ENCODE data around the gene ADGRA1.

ADGRA1 gene

DNA sequence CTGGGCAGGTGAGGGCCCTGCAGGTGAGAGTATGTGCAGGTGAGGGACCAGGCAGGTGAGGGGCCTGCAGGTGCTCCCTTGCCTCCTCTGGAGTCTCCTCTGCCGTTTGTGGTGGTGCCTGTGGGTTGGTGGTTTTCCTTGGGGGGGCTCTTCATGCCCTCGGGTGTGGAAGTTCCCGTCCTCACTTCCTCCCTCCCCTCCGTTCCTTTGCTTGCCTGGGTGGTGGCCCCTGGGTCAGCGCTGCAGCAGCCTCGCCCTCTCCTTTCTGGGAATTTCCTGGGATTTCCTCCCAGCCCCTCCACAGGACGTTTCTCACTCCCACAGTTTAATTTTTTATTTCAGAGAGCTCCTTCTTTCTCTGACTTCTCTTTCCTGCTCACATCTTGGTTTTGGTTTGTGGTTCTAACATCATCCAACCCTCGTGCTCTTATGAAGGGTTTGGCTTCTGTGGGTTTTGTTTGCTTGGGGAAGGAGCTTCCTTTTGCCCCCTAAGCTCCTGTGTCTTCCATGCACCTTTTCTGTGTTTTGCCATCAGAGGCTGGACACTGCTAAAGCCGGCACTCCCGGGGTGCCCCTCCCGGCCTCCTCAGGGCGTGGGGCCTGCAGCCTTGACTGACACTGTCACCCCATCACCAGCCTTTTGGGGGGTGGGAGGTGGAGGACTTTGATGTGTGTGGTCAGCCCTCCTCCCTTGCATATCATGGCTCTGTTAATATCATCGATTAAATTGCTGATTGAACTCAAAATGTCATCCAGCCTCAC lies 29.2 kb upstream of the ADGRA1 start:
- no peak for DNase-seq

DNA sequence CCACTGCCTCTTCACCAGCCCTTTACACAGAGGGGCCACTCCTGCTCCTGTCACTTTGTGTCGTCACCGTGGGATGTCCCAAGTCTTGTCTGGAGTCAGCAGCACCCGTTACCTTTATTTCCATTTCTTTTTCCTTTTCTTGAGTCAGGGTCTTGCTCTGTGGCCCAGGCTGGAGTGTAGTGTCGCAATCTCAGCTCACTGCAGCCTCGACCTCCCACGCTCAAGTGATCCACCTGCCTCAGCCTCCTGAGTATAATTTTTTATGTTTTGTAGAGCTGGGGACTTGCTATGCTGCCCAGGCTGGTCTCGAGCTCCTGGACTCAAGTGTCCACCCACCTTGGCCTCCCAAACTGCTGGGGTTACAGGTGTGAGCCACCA lies 28.6 kb upstream of the ADGRA1 start:
- DNase-seq: no peak

DNA sequence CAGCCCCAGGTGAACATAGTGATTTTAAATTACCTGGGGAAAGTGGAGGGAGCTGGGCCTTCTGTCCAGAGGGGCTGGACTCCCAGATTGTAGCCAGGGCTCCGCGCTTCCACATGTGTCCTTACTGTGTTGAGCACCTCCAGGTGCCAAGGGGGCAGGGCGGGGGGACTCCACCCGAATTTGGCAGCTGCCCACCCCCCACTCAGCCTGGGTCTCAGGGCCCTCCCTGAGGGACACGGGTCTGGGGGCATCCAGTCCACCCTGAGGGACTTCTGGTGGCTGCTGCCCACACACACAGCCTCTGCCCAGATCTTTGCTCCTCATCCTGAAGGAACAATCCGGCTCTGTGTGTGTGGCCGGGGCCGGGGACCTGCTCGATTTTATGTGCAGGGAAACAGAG lies 28.2 kb upstream of the ADGRA1 start:
- DNase-seq: no peak

- DNase-seq: no peak
Observed at GRCh38 chr10:133060022-133060421, 27.7 kb upstream of the ADGRA1 start.

DNA sequence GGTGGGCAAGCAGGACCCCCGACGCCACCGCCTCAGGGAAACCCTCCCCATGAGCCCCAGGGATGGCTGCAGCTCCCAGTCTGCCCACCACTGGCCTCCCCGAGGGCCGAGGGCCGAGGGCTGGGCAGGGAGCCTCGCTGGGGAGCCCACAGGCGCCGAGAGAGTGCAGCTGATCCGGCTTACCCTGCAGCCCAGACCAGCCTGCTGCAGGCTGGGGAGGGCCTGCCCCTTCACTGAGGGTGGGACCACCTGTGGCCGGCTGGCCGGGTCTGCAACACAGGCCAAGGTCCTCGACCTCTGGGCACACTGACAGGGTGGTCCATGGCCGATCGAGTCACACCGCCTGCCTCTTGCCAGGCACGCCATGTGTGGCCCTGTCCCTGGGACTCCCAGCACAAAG lies 27.3 kb upstream of the ADGRA1 start:
- no peak for DNase-seq

- no peak for DNase-seq
Observed at GRCh38 chr10:133060881-133061280, 26.8 kb upstream of the ADGRA1 start.

DNA sequence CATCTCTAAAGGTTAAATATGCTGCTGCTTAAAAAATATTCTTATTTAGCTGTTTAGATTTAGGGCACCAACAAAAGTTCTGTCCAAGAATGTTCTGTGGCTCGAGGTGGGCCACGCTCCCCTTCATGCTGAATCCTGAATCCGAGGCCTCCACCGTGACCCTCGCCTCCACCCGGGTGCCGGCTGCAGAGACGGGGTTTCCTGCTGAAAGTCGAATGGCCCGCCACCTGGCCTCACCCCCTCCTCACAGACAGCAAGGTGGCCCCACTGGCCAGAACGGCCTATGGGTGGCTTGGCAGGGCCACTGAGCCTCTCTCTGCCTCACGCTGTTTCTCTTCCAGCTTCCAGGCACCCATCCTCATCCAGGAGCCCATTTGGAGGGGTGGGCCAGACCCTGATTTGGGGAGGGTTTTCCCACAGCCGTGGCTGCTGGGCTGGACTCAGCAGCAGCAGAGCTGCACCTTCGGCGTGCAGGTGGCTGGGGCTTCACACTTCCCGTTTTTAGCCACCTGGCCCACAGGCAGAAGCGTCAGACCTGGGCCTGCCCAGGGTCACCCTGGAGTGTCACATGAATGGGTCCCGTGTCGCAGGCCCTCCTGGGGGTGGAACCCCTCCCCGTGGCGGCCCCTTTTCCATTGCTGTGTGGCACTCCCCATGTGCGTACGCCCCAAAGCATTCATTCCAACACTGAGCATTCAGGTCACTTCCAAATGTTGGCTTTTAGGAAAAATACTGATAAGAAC lies 26.3 kb upstream of the ADGRA1 start:
- no peak for DNase-seq

GRCh38 chr10:133062085-133062484 lies 25.6 kb upstream of the ADGRA1 start:
- DNase-seq: no peak

- no peak for DNase-seq
Observed at GRCh38 chr10:133062635-133063034, 25.1 kb upstream of the ADGRA1 start.

DNA sequence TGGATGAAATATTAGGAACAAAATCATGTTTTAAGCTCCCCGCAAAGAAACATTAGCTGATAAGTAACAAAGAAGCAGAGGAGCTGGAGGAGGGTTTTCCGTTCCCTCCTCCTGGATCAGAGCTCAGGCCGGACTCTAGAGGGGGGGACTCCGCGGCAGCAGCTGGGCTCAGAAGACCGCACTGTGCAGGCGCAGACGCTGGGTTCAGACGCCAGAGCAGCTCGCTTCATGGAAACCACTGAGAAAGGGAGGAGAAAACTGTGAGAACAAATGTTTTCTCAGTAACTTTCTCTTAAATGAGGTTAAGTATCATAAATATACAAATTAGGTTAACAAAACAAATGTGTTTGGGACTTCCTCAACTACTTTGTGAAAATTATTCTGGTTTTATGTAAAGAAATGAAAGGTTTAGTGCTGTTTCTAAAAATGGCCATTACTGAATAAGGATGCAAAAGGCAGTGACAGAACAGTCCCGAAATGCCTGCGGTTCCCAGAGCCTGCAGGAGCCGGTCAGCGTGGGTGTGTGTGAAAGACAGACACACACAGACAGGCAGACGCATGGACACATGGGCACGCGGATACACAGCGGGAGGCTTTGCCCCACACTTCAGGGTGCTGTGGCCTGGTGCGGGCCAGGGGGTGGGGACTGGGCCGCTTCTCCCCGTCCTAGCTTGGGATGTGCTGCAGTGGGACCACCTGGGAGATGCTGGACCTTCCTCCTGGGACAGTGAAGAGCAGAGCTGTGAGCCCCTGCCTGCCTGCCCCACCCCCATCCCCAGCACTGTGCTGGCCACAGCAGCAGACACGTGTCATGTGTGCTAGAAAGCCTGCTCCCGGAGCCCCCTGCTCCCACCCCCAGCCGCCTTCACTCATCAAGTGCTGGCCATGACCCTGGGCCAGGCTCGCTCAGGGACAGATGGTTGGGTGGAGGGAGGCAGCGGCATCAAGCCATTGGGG lies 20.3 kb upstream of the ADGRA1 start:
- no peak for DNase-seq

DNA sequence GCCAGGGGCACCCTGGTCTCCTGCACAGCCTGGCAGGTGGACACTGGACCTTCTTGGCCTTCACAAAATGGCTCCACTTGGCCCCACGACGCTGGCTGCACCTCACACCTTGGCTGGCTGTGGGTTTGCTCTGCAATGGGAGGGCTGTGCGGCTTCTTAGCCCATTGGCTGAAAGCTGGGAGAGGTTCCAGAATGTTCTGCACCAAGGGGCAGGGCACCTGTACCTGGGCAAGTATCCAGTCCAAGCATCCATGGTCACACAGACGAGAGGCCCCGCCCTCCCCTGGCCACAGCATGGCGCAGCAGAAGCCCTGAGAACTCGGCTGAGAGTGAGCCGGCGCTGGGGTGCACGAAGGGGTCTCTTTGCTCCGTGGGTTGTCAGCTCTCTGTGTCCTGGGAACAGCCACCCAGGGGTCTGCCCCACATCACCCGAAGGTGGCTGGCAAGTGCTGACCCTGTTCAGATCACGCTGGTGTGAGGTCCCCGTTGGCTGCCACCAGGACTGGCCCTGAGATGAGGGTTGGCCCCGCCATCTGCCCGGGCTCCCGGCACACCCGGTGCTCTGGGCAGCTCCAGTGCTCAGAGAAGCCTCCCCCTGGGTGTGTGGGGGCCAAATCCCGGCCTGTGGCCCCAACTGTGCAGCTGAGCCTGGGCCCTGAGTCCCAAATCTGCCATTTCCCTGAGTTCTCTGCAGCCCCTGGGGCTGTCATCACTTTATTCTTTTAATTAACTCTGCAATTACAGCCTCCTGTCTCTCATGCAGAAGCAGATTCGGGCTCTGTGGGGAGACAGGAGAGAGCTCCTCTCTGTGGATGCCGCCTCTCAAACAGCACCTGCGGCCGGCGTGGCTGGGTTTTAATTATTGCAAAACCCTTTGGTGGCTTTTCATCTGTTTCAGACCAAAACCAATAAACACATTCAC lies 19.4 kb upstream of the ADGRA1 start:
- no peak for DNase-seq

- no peak for DNase-seq
Observed at GRCh38 chr10:133069033-133069525, 18.6 kb upstream of the ADGRA1 start.

DNA sequence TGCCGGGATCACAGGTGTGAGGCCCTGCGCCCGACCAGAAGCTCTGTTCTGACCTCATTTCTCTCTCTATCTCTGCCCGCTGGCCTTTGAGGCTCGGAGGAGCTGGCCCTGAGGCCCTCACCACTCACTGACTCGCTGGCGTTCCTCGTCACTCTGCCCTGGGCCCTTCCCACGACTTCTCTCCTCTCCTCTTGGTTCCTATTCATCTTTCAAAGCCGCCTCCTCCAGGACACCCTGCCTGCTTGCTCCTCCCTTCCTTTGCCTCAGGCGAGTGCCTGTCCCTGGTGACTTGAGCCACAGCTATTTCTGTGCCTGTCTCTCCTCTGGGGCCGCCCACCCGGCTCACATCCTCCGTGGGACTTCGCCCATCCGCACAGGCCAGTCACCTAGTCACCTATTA lies 17.3 kb upstream of the ADGRA1 start:
- no peak for DNase-seq

DNA sequence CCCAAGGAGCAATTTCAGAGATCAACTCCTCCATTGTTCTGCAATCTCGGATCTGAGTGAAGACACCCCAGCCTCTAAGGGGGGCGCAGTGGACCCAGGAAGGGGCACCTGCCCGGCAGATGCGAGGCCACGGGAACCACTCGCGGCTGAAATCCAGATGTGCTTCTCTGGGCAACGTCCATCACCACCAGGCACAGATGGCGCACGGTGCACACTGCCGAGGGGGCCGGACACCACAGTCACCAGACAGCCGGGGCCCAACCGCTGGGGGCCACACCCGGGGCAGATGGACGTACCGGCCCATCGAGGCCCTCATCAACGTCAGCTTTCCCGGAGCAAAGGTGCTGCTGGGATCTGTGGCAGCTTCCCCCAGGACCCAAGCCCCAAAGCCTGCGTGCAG lies 16.9 kb upstream of the ADGRA1 start:
- DNase-seq: no peak

DNA sequence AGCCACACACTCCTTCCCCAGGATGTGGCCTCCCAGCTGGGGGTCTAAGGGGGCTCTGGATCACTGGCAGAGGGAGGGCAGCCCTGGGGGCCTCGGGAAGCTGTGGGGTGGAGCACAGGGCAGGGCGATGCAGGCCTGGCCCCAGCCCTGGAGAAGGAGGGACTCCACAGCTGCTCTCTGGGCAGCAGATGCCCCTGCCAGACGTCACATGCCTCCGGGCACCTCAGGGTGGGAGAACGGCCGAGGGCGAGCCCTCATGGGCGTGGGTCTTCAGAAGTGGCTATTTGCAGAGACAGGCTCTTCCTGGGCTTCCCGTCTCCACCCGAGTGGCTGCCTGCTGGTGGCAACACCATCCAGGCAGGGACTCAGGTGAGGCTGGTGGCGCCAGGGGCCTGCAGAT lies 16.0 kb upstream of the ADGRA1 start:
- no peak for DNase-seq

DNA sequence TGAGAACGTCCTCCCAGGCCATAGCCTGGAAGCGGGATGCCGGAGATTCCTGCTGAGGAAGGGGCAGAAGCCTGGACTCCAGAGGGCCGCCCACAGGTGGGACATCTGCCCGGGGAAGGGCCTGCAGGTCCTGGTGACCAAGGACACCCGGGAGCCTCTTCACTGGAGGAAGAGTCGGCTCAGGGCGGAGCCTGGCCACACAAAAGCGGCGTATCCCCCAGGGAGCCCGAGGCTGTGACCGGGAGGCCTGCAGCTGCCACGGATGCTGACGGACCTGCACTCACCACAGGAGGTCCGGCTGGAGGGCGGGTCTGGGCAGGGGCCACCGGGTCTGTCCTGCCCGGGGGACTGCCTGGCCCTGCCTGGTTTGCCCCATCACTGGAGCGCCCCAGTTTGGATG lies 15.5 kb upstream of the ADGRA1 start:
- no peak for DNase-seq

DNA sequence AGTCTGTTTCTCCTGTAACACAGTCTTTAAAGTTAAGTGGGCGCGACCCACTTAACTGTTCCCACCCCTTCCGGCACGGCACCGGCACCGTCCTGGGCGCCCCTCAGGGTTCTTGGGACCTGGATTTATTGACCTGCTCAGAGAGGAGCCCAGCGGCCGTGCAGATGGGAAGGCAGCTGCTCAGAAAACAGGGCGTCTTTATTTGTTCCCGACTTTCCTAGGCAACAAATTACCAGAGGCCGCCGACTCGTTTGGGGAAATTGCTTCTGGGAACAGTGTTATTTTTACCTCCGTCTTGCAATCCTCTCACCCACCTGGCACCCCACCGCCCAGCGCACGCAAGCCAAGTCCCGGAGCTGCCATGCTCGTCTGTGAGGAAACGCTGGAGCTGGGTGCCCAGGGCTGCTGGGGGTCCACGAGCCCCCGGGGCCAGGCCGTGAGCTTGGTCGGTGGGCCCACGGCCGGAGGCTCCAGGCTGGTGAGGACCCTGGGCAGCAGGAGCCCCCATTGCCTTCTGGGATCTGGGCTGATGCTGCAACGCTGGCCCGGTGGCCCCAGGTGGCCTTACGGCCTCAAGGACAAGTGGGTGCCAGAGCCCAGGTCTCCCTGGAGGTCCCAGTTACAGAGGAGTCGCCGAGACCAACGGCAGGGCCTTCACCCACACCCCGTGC lies 14.9 kb upstream of the ADGRA1 start:
- no peak for DNase-seq

- DNase-seq: no peak
Observed at GRCh38 chr10:133075346-133076137, 12.2 kb upstream of the ADGRA1 start.

DNA sequence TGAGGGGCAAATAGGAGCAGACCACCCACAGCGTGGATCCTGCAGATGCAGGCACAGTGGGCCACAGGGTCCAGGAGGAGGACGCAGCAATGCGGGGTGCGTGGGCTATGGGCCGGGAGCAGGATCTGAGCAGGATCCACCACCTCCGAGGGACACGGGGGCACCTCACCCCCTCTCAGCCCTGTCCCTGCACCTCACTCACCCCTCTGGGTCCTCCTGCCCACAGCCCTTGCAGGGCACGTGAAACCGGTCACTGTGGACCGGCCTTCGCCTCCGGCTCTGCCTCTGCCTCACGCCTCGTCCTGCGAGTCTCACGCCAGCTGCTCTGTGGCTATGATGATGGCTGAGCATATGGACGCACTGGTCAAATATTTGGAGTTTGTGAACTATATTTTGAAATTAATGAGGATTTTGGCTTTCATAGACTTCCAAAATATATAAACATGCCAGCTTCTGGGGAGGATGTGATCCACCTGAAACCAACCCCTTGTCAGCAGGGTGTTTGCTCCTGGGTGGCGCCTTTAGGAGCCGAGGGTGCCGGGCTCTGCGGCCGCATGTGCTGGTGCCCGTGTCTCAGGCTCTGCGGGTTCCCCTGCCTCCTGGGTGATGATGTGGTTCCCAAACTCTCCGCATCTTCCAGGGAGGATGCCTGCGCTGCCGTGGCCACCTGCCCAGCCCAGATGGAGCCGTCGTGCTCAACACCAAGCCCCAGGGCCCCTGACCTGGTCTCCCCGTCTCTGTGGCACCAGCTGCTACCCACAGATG lies 11.3 kb upstream of the ADGRA1 start:
- no peak for DNase-seq

Measured in stimulated activated CD4-positive, alpha-beta T cell treated with anti-CD3 and anti-CD28 coated beads, Interleukin-2, amount 100 ng/mL, for 48 hours (primary cell).